Mesenchymal stem cell (in vitro differentiated cells and primary cell): ENCODE data around the gene FOXN3.
"Not testable (repeated sequence)": the region's sequence is repeated elsewhere in the genome, so short reads cannot be mapped to it uniquely, and the experiment has no call there.

Experiments used
- DNase-seq: peaks from one replicate; pipeline ENCODE4 v3.0.0-alpha.2; 2013
- H2AFZ ChIP-seq: one replicate; pipeline ENCODE4 v1.6.1; 2013; ENCODE audit warnings: low read depth, mild to moderate bottlenecking, control low read depth, inconsistent platforms, low read length, moderate library complexity
- H2AK5ac ChIP-seq: 2 replicates; pipeline ENCODE4 v1.6.1; 2013; ENCODE audit warnings: low read length, moderate library complexity, mild to moderate bottlenecking, inconsistent platforms; ENCODE audit not compliant: severe bottlenecking
- H2BK120ac ChIP-seq: one replicate; pipeline ENCODE4 v1.6.1; 2013; ENCODE audit warnings: low read depth, mild to moderate bottlenecking, inconsistent platforms, low read length, moderate library complexity
- H2BK12ac ChIP-seq, 2 experiments: one replicate each; pipeline ENCODE4 v1.6.1; 2013; ENCODE audit warnings: inconsistent platforms in 2 of 2, low read length in 2 of 2, mild to moderate bottlenecking in 2 of 2, moderate library complexity in 2 of 2, control low read depth in 1 of 2
- H2BK15ac ChIP-seq: one replicate; pipeline ENCODE4 v1.6.1; 2013; ENCODE audit warnings: mild to moderate bottlenecking, low read depth, inconsistent platforms; ENCODE audit not compliant: poor library complexity, severe bottlenecking
- H2BK5ac ChIP-seq: 2 replicates; pipeline ENCODE4 v1.6.1; 2013; ENCODE audit warnings: low read depth, mild to moderate bottlenecking, low read length, control low read depth, inconsistent platforms; ENCODE audit not compliant: poor library complexity, severe bottlenecking
- H3K14ac ChIP-seq, 2 experiments: one replicate each; pipeline ENCODE4 v1.6.1; 2013; ENCODE audit warnings: inconsistent platforms in 2 of 2, low read length in 2 of 2, control low read depth in 1 of 2, mild to moderate bottlenecking in 1 of 2, moderate library complexity in 1 of 2
- H3K18ac ChIP-seq, 2 experiments: one replicate each; pipeline ENCODE4 v1.6.1; 2013; ENCODE audit warnings: inconsistent platforms in 2 of 2, low read length in 2 of 2, control low read depth in 1 of 2, low read depth in 1 of 2, mild to moderate bottlenecking in 1 of 2
- H3K23ac ChIP-seq, 2 experiments: one replicate each; pipeline ENCODE4 v1.6.1; 2013; ENCODE audit warnings: inconsistent platforms in 2 of 2, low read length in 2 of 2, mild to moderate bottlenecking in 2 of 2, moderate library complexity in 2 of 2, control low read depth in 1 of 2
- H3K27ac ChIP-seq: 2 replicates; pipeline ENCODE4 v1.5.1; 2013; ENCODE audit warnings: mild to moderate bottlenecking, moderate library complexity, low read length, control low read depth, inconsistent platforms; ENCODE audit not compliant: poor library complexity, severe bottlenecking
- H3K27me3 ChIP-seq, 2 experiments: 2 replicates each; pipeline versions ENCODE4 v1.6.1 to v1.7.0; 2013; ENCODE audit warnings: low read length in 2 of 2, mild to moderate bottlenecking in 2 of 2, moderate library complexity in 2 of 2, control low read depth in 1 of 2, inconsistent platforms in 1 of 2; ENCODE audit not compliant: control insufficient read depth in 1 of 2, insufficient read depth in 1 of 2
- H3K36me3 ChIP-seq, 2 experiments: 2 replicates each; pipeline versions ENCODE4 v1.6.1 to v1.7.0; 2013; ENCODE audit warnings: low read length in 2 of 2, control low read depth in 1 of 2, inconsistent platforms in 1 of 2, low read depth in 1 of 2, mild to moderate bottlenecking in 1 of 2; ENCODE audit not compliant: insufficient read depth in 2 of 2, control insufficient read depth in 1 of 2
- H3K4ac ChIP-seq, 2 experiments: one replicate each; pipeline ENCODE4 v1.6.1; 2013; ENCODE audit warnings: inconsistent platforms in 2 of 2, low read length in 2 of 2, mild to moderate bottlenecking in 2 of 2, moderate library complexity in 2 of 2, control low read depth in 1 of 2, low read depth in 1 of 2
- H3K4me1 ChIP-seq: 2 replicates; pipeline ENCODE4 v1.6.1; 2013; ENCODE audit warnings: low read depth, low read length, control low read depth; ENCODE audit not compliant: control insufficient read depth, insufficient read depth
- H3K4me2 ChIP-seq: 2 replicates; pipeline ENCODE4 v1.6.1; 2013; ENCODE audit warnings: low read length, mild to moderate bottlenecking, inconsistent platforms; ENCODE audit not compliant: poor library complexity, severe bottlenecking
- H3K4me3 ChIP-seq, 2 experiments: 2 replicates each; pipeline versions ENCODE4 v1.5.1 to v1.7.0; 2013; ENCODE audit warnings: low read length in 2 of 2, mild to moderate bottlenecking in 2 of 2, control low read depth in 1 of 2, low read depth in 1 of 2; ENCODE audit not compliant: insufficient read depth in 1 of 2
- H3K79me1 ChIP-seq: replicated peaks from 2 replicates; pipeline ENCODE4 v1.6.1; 2013; ENCODE audit warnings: mild to moderate bottlenecking, control low read depth, low read length, inconsistent platforms; ENCODE audit not compliant: poor library complexity, severe bottlenecking
- H3K9ac ChIP-seq: 2 replicates; pipeline ENCODE4 v1.7.0; 2013; ENCODE audit warnings: mild to moderate bottlenecking, low read length, moderate library complexity
- H3K9me3 ChIP-seq: 2 replicates; pipeline ENCODE4 v1.7.0; 2013; ENCODE audit warnings: mild to moderate bottlenecking, low read length; ENCODE audit not compliant: control insufficient read depth
- H4K8ac ChIP-seq: one replicate; pipeline ENCODE4 v1.6.1; 2013; ENCODE audit warnings: inconsistent platforms, mild to moderate bottlenecking, low read length, moderate library complexity
- H4K91ac ChIP-seq: one replicate; pipeline ENCODE4 v1.6.1; 2013; ENCODE audit warnings: mild to moderate bottlenecking, low read length, inconsistent platforms
- WGBS: methylation state at CpG from one replicate; pipeline ENCODE4 v1.1.7; 2013; ENCODE audit warnings: mixed read lengths; 5-methylcytosine and 5-hydroxymethylcytosine counted together

Gene FOXN3

DNA sequence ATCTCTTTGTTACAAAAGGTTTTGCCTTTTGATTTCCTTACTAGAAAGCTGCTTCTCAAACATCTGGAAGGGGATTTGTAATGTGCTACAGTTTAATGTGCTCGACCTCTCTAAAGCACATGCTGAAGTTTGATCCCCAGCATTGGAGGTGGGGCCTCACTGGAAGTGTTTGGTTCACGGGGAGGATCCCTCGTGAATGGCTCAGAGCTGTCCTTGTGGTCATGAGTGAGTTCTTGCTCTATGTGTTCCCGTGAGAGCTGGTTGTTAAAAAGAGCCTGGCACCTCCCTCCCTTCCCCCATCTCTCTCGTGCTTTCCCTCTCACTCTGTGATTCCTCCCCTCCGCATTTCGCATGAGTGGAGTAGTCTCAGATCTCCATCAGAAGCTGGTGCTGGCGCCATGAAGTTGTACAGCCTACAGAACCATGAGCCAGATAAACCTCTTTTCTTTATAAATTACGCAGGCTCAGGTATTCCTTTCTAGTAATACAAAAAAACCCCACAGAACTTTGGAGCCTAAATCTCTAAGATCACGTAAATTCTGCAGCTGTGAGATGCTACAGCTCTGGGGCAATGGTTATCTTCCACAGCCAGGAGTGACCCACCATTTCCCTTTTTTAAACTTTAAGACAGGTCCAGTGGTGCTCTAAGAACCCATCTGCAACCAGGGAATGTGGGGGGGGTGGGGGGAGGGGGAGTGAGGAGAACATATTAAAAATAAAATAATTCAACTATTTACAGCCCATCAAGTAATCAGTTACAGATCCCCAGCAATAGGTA lies 214.4 kb downstream of the FOXN3 start:
- H4K8ac ChIP-seq: no peak overlapping the region
- H2BK15ac ChIP-seq: no peak overlapping the region
- no peak overlapping the region for H3K4me2 ChIP-seq
- H3K14ac ChIP-seq: no peak overlapping the region
- no peak overlapping the region for H2BK12ac ChIP-seq
- no peak overlapping the region for H3K4ac ChIP-seq
- H3K4me3 ChIP-seq: no peak overlapping the region
- no peak overlapping the region for H2AFZ ChIP-seq
- 81% methylated on average over 10 of the region's 10 CpGs for WGBS
- H3K27ac ChIP-seq: no peak overlapping the region
- H3K79me1 ChIP-seq: peaks cover 42% of the 10 kb centered on the region
- H3K4me1 ChIP-seq: peaks cover 2% of the 10 kb centered on the region
- peaks cover 3% of the 10 kb centered on the region for H3K9me3 ChIP-seq
- no peak overlapping the region for H2AK5ac ChIP-seq
- DNase-seq: no peak
- H2BK5ac ChIP-seq: no peak overlapping the region
- no peaks in the 10 kb centered on the region for H3K27me3 ChIP-seq
- peaks cover under 1 to 24% of the 10 kb centered on the region in 2 experiments for H3K36me3 ChIP-seq
- no peak overlapping the region for H3K18ac ChIP-seq
- H3K23ac ChIP-seq: no peak overlapping the region
- no peak overlapping the region for H4K91ac ChIP-seq
- H2BK120ac ChIP-seq: no peak overlapping the region
- H3K9ac ChIP-seq: no peak overlapping the region

GRCh38 chr14:89201645-89202044 lies 215.4 kb downstream of the FOXN3 start:
- no peak overlapping the region for H3K4ac ChIP-seq
- no peak overlapping the region for H2BK15ac ChIP-seq
- no peak overlapping the region for H3K18ac ChIP-seq
- H2AFZ ChIP-seq: no peak overlapping the region
- H4K8ac ChIP-seq: no peak overlapping the region
- no peak overlapping the region for H3K27ac ChIP-seq
- H3K36me3 ChIP-seq: peaks cover 2 to 24% of the 10 kb centered on the region in 2 experiments
- WGBS: 94% methylated on average over 3 of the region's 4 CpGs
- DNase-seq: no peak
- no peak overlapping the region for H3K14ac ChIP-seq
- H3K27me3 ChIP-seq: no peaks in the 10 kb centered on the region
- no peak overlapping the region for H2BK5ac ChIP-seq
- H3K4me2 ChIP-seq: no peak overlapping the region
- H3K9ac ChIP-seq: no peak overlapping the region
- H2BK12ac ChIP-seq: no peak overlapping the region
- H3K4me1 ChIP-seq: peaks cover 2% of the 10 kb centered on the region
- no peak overlapping the region for H2AK5ac ChIP-seq
- H3K79me1 ChIP-seq: peaks cover 48% of the 10 kb centered on the region
- H4K91ac ChIP-seq: no peak overlapping the region
- no peak overlapping the region for H2BK120ac ChIP-seq
- H3K4me3 ChIP-seq: no peak overlapping the region
- no peak overlapping the region for H3K23ac ChIP-seq
- peaks cover 3% of the 10 kb centered on the region for H3K9me3 ChIP-seq

DNA sequence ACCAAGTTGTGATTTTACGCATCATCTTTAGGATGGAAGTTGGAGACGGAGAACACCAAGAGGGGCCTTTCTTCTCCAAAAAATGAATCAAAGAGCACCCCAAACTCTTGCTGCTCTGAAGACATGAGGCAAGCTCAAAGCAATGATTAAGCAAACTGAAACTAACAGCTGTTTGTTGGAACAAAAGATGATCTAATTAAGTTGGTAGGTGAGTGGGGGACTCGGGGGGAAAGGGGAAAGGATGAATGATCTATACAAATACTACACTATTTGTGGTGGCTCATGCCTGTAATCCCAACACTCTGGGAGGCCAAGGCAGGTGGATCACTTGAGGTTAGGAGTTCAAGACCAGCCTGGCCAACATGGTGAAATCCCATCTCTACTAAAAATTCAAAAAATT lies 217.7 kb downstream of the FOXN3 start:
- H4K91ac ChIP-seq, H3K27me3 ChIP-seq, H2AK5ac ChIP-seq, H2AFZ ChIP-seq, H4K8ac ChIP-seq, H2BK12ac ChIP-seq, H3K4me3 ChIP-seq, H3K9me3 ChIP-seq, H3K14ac ChIP-seq, DNase-seq, H2BK5ac ChIP-seq, H3K27ac ChIP-seq, H2BK120ac ChIP-seq, H3K23ac ChIP-seq, H3K9ac ChIP-seq, H2BK15ac ChIP-seq, H3K4ac ChIP-seq, H3K36me3 ChIP-seq, H3K4me1 ChIP-seq, H3K4me2 ChIP-seq, H3K18ac ChIP-seq: not testable (repeated sequence)
- 95% methylated on average over 3 of the region's 3 CpGs for WGBS
- peaks cover 50% of the 10 kb centered on the region for H3K79me1 ChIP-seq

DNA sequence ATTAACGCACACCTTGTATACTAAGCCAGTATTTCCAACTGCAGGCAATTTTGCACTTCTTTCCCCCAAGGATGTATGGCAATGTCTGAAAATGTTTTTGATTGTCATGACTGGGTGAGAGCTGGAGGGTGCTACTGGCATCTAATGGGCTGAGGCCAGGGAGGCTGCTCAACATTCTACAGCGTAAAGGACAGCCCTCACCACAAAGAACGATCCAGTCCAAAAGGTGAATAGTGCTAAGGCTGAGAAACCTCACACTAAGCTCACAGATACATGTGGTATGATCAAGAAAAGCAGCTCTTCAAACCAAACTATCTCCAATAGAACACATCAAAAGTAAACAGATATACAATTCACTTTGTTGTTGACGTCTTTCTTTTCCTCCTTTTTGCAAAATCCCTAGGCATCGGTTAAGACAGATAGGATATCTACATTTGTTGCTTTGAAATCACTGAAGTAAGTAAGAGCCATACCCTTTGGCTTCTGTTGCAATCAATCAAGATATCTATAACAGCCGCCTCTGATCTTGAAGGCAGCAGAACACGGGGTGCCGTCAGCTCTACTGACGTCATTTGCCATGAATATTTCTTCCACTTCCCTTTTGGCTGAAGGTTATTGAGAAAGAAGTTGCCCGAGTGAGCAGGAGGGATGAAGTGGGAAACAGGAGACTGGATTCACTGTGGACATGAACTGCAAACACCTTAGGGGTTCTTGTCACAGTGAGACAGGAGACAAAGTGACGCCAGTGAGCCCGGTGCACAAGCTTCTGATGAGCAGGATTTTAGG lies 218.3 kb downstream of the FOXN3 start:
- Histone ChIP-seq H3K79me1 (peaks cover 48% of the 10 kb centered on the region), H3K14ac (no peak overlapping the region), H2BK12ac (no peak overlapping the region), H3K27me3 (no peaks in the 10 kb centered on the region), H3K4ac (no peak overlapping the region), H4K8ac (no peak overlapping the region), H2BK5ac (no peak overlapping the region), H3K27ac (no peak overlapping the region), H3K4me1 (peaks cover 2% of the 10 kb centered on the region), H3K9ac (no peak overlapping the region), H2BK15ac (no peak overlapping the region), H3K18ac (no peak overlapping the region), H3K4me2 (no peak overlapping the region), H2BK120ac (no peak overlapping the region), H3K36me3 (peaks cover 2 to 10% of the 10 kb centered on the region in 2 experiments), H2AK5ac (no peak overlapping the region), H3K9me3 (no peaks in the 10 kb centered on the region), H3K4me3 (no peak overlapping the region), H3K23ac (no peak overlapping the region), H4K91ac (no peak overlapping the region), H2AFZ (no peak overlapping the region)
- WGBS: 75% methylated on average over 11 of the region's 12 CpGs
- peak; percentile 54 for DNase-seq
